ENCODE measurements around the gene MRPL32. TPM values are rescaled to one million over a fixed set of nuclear protein-coding genes. Genes with fewer than 3 reads are reported as not detected.

Gene MRPL32
- total RNA-seq, 1 donor from 2014 or later, result 33.9 TPM

DNA sequence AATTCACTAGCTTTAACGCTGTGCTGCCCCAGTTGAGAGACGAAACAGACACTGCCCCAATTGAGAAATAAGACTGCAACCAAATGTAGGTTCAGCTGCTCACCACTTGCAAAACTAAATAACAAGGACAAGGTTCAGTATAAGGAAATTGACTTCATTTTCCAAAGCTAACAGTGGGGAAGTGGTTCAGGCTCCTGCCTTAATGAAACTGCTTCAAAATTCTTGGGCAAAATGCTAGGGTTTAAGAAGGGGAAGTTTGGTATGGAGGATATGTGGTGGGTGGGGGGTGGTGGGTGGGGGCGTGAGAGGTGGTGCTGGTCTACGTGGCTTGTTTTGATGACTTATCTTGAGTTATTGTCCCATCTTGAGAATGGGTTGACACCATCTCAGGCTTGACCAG lies 21.8 kb downstream of the MRPL32 start:
- Histone ChIP-seq H3K9me3 (no peaks in the 10 kb centered on the region), H3K4me1 (no peaks in the 10 kb centered on the region), H3K36me3 (no peaks in the 10 kb centered on the region), H3K27ac (no peak overlapping the region), H3K27me3 (no peaks in the 10 kb centered on the region), H3K4me3 (no peak overlapping the region)
- no peak for TF ChIP-seq POLR2AphosphoS5 (IDR thresholded peaks at IDR 0.05; ENCODE audit: insufficient read depth in 1 of 2, low read depth in 1 of 2)
- no peak for TF ChIP-seq POLR2A (IDR thresholded peaks at IDR 0.05)
- no peak for TF ChIP-seq CTCF (IDR thresholded peaks at IDR 0.05)
- intact Hi-C loops (cut with DNase I), result no loop called here
- DNase-seq (ENCODE audit: extremely low spot score in 2 of 2), result no peak

DNA sequence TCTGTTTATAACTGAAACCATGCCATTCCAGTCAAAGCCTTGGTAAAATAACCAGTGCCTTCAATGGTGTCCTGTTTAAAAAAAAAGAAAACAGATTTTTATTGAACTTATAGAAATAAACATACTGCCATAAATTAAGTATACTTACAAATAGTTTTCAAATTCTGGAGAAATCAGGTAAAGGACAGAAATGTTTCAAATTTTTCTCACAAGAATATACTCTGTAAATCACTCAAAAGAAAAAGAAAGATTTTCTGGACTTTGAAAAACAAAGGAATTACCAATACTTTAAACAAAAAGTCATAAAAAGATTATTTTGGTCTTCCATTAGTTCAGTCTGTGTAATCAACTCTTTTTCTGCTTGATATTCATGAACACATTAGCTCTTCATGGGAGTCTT lies 23.9 kb downstream of the MRPL32 start:
- intact Hi-C loops (cut with DNase I), result no loop called here

GRCh38 chr7:42959549-42959948 lies 27.4 kb downstream of the MRPL32 start:
- TF ChIP-seq CTCF (IDR thresholded peaks at IDR 0.05), result no peak
- TF ChIP-seq POLR2A (IDR thresholded peaks at IDR 0.05), result no peak
- no peaks in the 10 kb centered on the region for H3K36me3 ChIP-seq
- intact Hi-C loops (cut with DNase I), result no loop called here
- no peak overlapping the region for H3K27ac ChIP-seq
- no peaks in the 10 kb centered on the region for H3K27me3 ChIP-seq
- no peaks in the 10 kb centered on the region for H3K4me1 ChIP-seq
- no peaks in the 10 kb centered on the region for H3K9me3 ChIP-seq
- H3K4me3 ChIP-seq, result no peak overlapping the region
- DNase-seq (ENCODE audit: extremely low spot score in 2 of 2), result no peak

More for the DNA sequence above, 23.9 kb downstream of the MRPL32 start:
- Histone ChIP-seq H3K36me3 (no peaks in the 10 kb centered on the region), H3K4me1 (no peaks in the 10 kb centered on the region), H3K27me3 (no peaks in the 10 kb centered on the region), H3K4me3 (no peak overlapping the region), H3K27ac (no peak overlapping the region), H3K9me3 (no peaks in the 10 kb centered on the region)
- no peak for TF ChIP-seq CTCF (IDR thresholded peaks at IDR 0.05)
- TF ChIP-seq POLR2A (IDR thresholded peaks at IDR 0.05), result no peak
- no peak for TF ChIP-seq POLR2AphosphoS5 (IDR thresholded peaks at IDR 0.05; ENCODE audit: insufficient read depth in 1 of 2, low read depth in 1 of 2)
- no peak for DNase-seq (ENCODE audit: extremely low spot score in 2 of 2)

DNA sequence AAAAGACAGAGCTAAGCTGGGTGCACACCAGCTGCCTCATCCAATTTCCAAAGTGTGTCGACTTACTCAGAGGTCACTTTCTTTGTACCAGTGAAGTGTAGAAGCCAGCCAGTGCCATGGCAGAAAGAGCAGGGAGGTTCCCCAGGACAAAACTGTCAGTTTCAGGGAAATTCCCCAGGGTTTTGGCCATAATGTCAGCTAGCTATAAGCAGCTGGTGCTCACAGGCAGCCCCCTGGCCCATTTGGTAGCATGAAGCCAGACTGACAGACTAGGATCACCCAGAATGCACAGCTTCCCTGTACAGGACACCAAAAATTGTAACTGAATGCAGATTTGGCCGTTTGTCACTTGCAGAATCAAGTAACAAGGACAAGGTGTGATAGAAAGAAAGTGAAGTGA lies 28.6 kb downstream of the MRPL32 start:
- no peaks in the 10 kb centered on the region for H3K36me3 ChIP-seq
- H3K4me3 ChIP-seq, result no peak overlapping the region
- intact Hi-C loops (cut with DNase I), result no loop called here
- H3K27ac ChIP-seq, result no peak overlapping the region
- DNase-seq (ENCODE audit: extremely low spot score in 2 of 2), result no peak
- H3K27me3 ChIP-seq, result no peaks in the 10 kb centered on the region
- H3K9me3 ChIP-seq, result no peaks in the 10 kb centered on the region
- no peaks in the 10 kb centered on the region for H3K4me1 ChIP-seq
- TF ChIP-seq CTCF (IDR thresholded peaks at IDR 0.05), result no peak
- TF ChIP-seq POLR2AphosphoS5 (IDR thresholded peaks at IDR 0.05; ENCODE audit: insufficient read depth in 1 of 2, low read depth in 1 of 2), result no peak
- no peak for TF ChIP-seq POLR2A (IDR thresholded peaks at IDR 0.05)

- no peak for DNase-seq (ENCODE audit: extremely low spot score in 2 of 2)
- intact Hi-C loops (cut with DNase I), result no loop called here
- no peak for TF ChIP-seq CTCF (IDR thresholded peaks at IDR 0.05)
- no peak for TF ChIP-seq POLR2AphosphoS5 (IDR thresholded peaks at IDR 0.05; ENCODE audit: insufficient read depth in 1 of 2, low read depth in 1 of 2)
- no peak for TF ChIP-seq POLR2A (IDR thresholded peaks at IDR 0.05)
- Histone ChIP-seq H3K27me3 (no peaks in the 10 kb centered on the region), H3K27ac (no peak overlapping the region), H3K4me3 (no peak overlapping the region), H3K36me3 (no peaks in the 10 kb centered on the region), H3K9me3 (no peaks in the 10 kb centered on the region), H3K4me1 (no peaks in the 10 kb centered on the region)
Measured at GRCh38 chr7:42961170-42961569, 29.0 kb downstream of the MRPL32 start.
